ENCODE measurements around the gene TPCN2.
A peak's percentile ranks its signal among the peaks of the same experiment; 100 is the strongest.

TPCN2 gene

GRCh38 chr11:69057236-69057635 is 8.5 kb downstream of the TPCN2 start:
- Histone ChIP-seq H3K4me3 (ENCODE audit: insufficient read depth, low read length, poor library complexity, severe bottlenecking) (no peak overlapping the region), H3K9me3 (ENCODE audit: insufficient read depth, low read length) (no peaks in the 10 kb centered on the region), H3K4me2 (ENCODE audit: low read depth, low read length, poor library complexity, severe bottlenecking) (no peak overlapping the region), H3K36me3 (ENCODE audit: low read length) (no peaks in the 10 kb centered on the region), H2AFZ (ENCODE audit: low read depth, low read length, severe bottlenecking) (no peak overlapping the region), H3K9me2 (replicated peaks; ENCODE audit: insufficient read depth, low read length) (no peaks in the 10 kb centered on the region), H3F3A (ENCODE audit: insufficient read depth) (peaks cover 16% of the 10 kb centered on the region), H3K9ac (ENCODE audit: low read length) (no peak overlapping the region), H3K79me2 (ENCODE audit: insufficient read depth, low read length) (peaks cover 15% of the 10 kb centered on the region; the same call in 1 of the 2 replicates), H3K27me3 (ENCODE audit: low read length) (no peaks in the 10 kb centered on the region), H3K27ac (ENCODE audit: low read depth, low read length) (peak overlapping the region; percentile 96), H4K20me1 (ENCODE audit: low read depth, low read length) (no peaks in the 10 kb centered on the region)
- TF ChIP-seq CTCF (IDR thresholded peaks at IDR 0.05; ENCODE audit: insufficient read depth, low read length, poor library complexity, severe bottlenecking), result no peak
- no peak for TF ChIP-seq EZH2phosphoT487 (conservative IDR thresholded peaks at IDR 0.05; ENCODE audit: low read length)

- no peak overlapping the region for H3K27ac ChIP-seq (ENCODE audit: low read depth, low read length)
- TF ChIP-seq EZH2phosphoT487 (conservative IDR thresholded peaks at IDR 0.05; ENCODE audit: low read length), result no peak
- no peak for TF ChIP-seq CTCF (IDR thresholded peaks at IDR 0.05; ENCODE audit: insufficient read depth, low read length, poor library complexity, severe bottlenecking)
- no peaks in the 10 kb centered on the region for H3K9me3 ChIP-seq (ENCODE audit: insufficient read depth, low read length)
- H3K4me3 ChIP-seq (ENCODE audit: insufficient read depth, low read length, poor library complexity, severe bottlenecking), result no peak overlapping the region
- H3K36me3 ChIP-seq (ENCODE audit: low read length), result no peaks in the 10 kb centered on the region
- peaks cover 16% of the 10 kb centered on the region for H3F3A ChIP-seq (ENCODE audit: insufficient read depth)
- H3K4me2 ChIP-seq (ENCODE audit: low read depth, low read length, poor library complexity, severe bottlenecking), result no peak overlapping the region
- H3K27me3 ChIP-seq (ENCODE audit: low read length), result no peaks in the 10 kb centered on the region
- H4K20me1 ChIP-seq (ENCODE audit: low read depth, low read length), result no peaks in the 10 kb centered on the region
- no peak overlapping the region for H3K9ac ChIP-seq (ENCODE audit: low read length)
- H3K79me2 ChIP-seq (ENCODE audit: insufficient read depth, low read length), result peaks cover 12% of the 10 kb centered on the region; the same call in 1 of the 2 replicates
- H3K9me2 ChIP-seq (replicated peaks; ENCODE audit: insufficient read depth, low read length), result no peaks in the 10 kb centered on the region
- no peak overlapping the region for H2AFZ ChIP-seq (ENCODE audit: low read depth, low read length, severe bottlenecking)
Observed at GRCh38 chr11:69057801-69058200, 9.1 kb downstream of the TPCN2 start.

GRCh38 chr11:69058511-69059270 is 10.0 kb downstream of the TPCN2 start:
- Histone ChIP-seq H3K4me2 (ENCODE audit: low read depth, low read length, poor library complexity, severe bottlenecking) (no peak overlapping the region), H2AFZ (ENCODE audit: low read depth, low read length, severe bottlenecking) (no peak overlapping the region), H3K79me2 (ENCODE audit: insufficient read depth, low read length) (peaks cover 10% of the 10 kb centered on the region; the same call in 1 of the 2 replicates), H3K36me3 (ENCODE audit: low read length) (no peaks in the 10 kb centered on the region), H3K9me3 (ENCODE audit: insufficient read depth, low read length) (no peaks in the 10 kb centered on the region), H3K27me3 (ENCODE audit: low read length) (no peaks in the 10 kb centered on the region), H3F3A (ENCODE audit: insufficient read depth) (peaks cover 16% of the 10 kb centered on the region), H3K9ac (ENCODE audit: low read length) (no peak overlapping the region), H3K9me2 (replicated peaks; ENCODE audit: insufficient read depth, low read length) (no peaks in the 10 kb centered on the region), H3K4me3 (ENCODE audit: insufficient read depth, low read length, poor library complexity, severe bottlenecking) (no peak overlapping the region), H3K27ac (ENCODE audit: low read depth, low read length) (no peak overlapping the region), H4K20me1 (ENCODE audit: low read depth, low read length) (no peaks in the 10 kb centered on the region)
- TF ChIP-seq CTCF (IDR thresholded peaks at IDR 0.05; ENCODE audit: insufficient read depth, low read length, poor library complexity, severe bottlenecking) (no peak), EZH2phosphoT487 (conservative IDR thresholded peaks at IDR 0.05; ENCODE audit: low read length) (no peak)

All from SU-DHL-6 (cell line).